ENCODE results near the gene NCK2.

NCK2 gene

GRCh38 chr2:105794926-105795574 lies 50.3 kb downstream of the NCK2 start:
- no peak for DNase-seq

- DNase-seq: peak; percentile 67
These were observed 50.8 kb downstream of the NCK2 start for GRCh38 chr2:105795575-105795934.

- DNase-seq: peak; percentile 50
These were observed 51.5 kb downstream of the NCK2 start for GRCh38 chr2:105796131-105796638.

- peak; percentile 32 for DNase-seq
These were observed 52.1 kb downstream of the NCK2 start for GRCh38 chr2:105796791-105797190.

GRCh38 chr2:105797298-105797819 lies 52.6 kb downstream of the NCK2 start:
- DNase-seq: peak; percentile 58

- DNase-seq: peak; percentile 53
These were observed 53.9 kb downstream of the NCK2 start for GRCh38 chr2:105798595-105798994.

- DNase-seq: peak; percentile 36
These were observed 55.5 kb downstream of the NCK2 start for GRCh38 chr2:105800036-105800713.

GRCh38 chr2:105800953-105801635 lies 56.4 kb downstream of the NCK2 start:
- no peak for DNase-seq

GRCh38 chr2:105801961-105802360 lies 57.2 kb downstream of the NCK2 start:
- no peak for DNase-seq

GRCh38 chr2:105802587-105802986 lies 57.9 kb downstream of the NCK2 start:
- DNase-seq: peak; percentile 64

GRCh38 chr2:105803337-105803736 lies 58.6 kb downstream of the NCK2 start:
- no peak for DNase-seq

- DNase-seq: no peak
These were observed 59.1 kb downstream of the NCK2 start for GRCh38 chr2:105803773-105804172.

GRCh38 chr2:105804266-105804665 lies 59.6 kb downstream of the NCK2 start:
- no peak for DNase-seq

GRCh38 chr2:105806996-105807395 lies 62.3 kb downstream of the NCK2 start:
- peak; percentile 24 for DNase-seq

- DNase-seq: no peak
These were observed 63.8 kb downstream of the NCK2 start for GRCh38 chr2:105808423-105809096.

- no peak for DNase-seq
These were observed 64.4 kb downstream of the NCK2 start for GRCh38 chr2:105809097-105809473.

GRCh38 chr2:105809723-105810122 lies 65.0 kb downstream of the NCK2 start:
- no peak for DNase-seq

GRCh38 chr2:105812180-105813044 lies 67.7 kb downstream of the NCK2 start:
- DNase-seq: no peak

- DNase-seq: no peak
These were observed 68.3 kb downstream of the NCK2 start for GRCh38 chr2:105813045-105813315.

GRCh38 chr2:105813405-105813804 lies 68.7 kb downstream of the NCK2 start:
- no peak for DNase-seq

- no peak for DNase-seq
These were observed 69.7 kb downstream of the NCK2 start for GRCh38 chr2:105814291-105814940.

GRCh38 chr2:105815401-105815800 lies 70.7 kb downstream of the NCK2 start:
- DNase-seq: no peak

Data from CD4-positive, alpha-beta T cell treated with Interleukin-6 for 4 hours (primary cell).